NCI-H187 treated with DMSO at 0.1 percent for 48 hours (cell line): ENCODE measurements around the gene PTPRK.

Experiments used
- DNase-seq: peaks from one replicate; lab custom pipeline; 2025; lab: John Stamatoyannopoulos, UW

The PTPRK gene

GRCh38 chr6:128515550-128516513 lies 4.6 kb downstream of the PTPRK start:
- no peak for DNase-seq

GRCh38 chr6:128513878-128514277 lies 6.5 kb downstream of the PTPRK start:
- DNase-seq, result no peak

- DNase-seq, result no peak
Observed at GRCh38 chr6:128512296-128512695, 8.1 kb downstream of the PTPRK start.

- DNase-seq, result no peak
Observed at GRCh38 chr6:128511506-128511905, 8.9 kb downstream of the PTPRK start.

- DNase-seq, result no peak
Observed at GRCh38 chr6:128509709-128510108, 10.7 kb downstream of the PTPRK start.

GRCh38 chr6:128508588-128509296 lies 11.7 kb downstream of the PTPRK start:
- DNase-seq, result no peak

- no peak for DNase-seq
Observed at GRCh38 chr6:128507337-128508310, 12.8 kb downstream of the PTPRK start.

- no peak for DNase-seq
Observed at GRCh38 chr6:128505603-128506002, 14.8 kb downstream of the PTPRK start.

GRCh38 chr6:128504003-128504654 lies 16.3 kb downstream of the PTPRK start:
- DNase-seq, result no peak

GRCh38 chr6:128500749-128501600 lies 19.4 kb downstream of the PTPRK start:
- no peak for DNase-seq

- DNase-seq, result no peak
Observed at GRCh38 chr6:128500014-128500413, 20.4 kb downstream of the PTPRK start.

GRCh38 chr6:128499079-128499731 lies 21.2 kb downstream of the PTPRK start:
- DNase-seq, result no peak

GRCh38 chr6:128498234-128498633 lies 22.2 kb downstream of the PTPRK start:
- DNase-seq, result no peak

- DNase-seq, result no peak
Observed at GRCh38 chr6:128495536-128496333, 24.7 kb downstream of the PTPRK start.

GRCh38 chr6:128494440-128494839 lies 26.0 kb downstream of the PTPRK start:
- DNase-seq, result no peak

GRCh38 chr6:128493877-128494276 lies 26.5 kb downstream of the PTPRK start:
- no peak for DNase-seq

GRCh38 chr6:128492386-128492785 lies 28.0 kb downstream of the PTPRK start:
- DNase-seq, result no peak

- no peak for DNase-seq
Observed at GRCh38 chr6:128491610-128492206, 28.7 kb downstream of the PTPRK start.
